Measurements from ENCODE around the gene SCGB1A1.

GRCh38 chr11:62388999-62389398 is 29.8 kb upstream of the SCGB1A1 start:
- TF ChIP-seq EP300 (IDR thresholded peaks at IDR 0.05) (no peak), POLR2AphosphoS5 (IDR thresholded peaks at IDR 0.05) (no peak), CTCF (IDR thresholded peaks at IDR 0.05) (no peak)
